ENCODE data around the gene OSBPL7. TPM values are rescaled to one million over a fixed set of nuclear protein-coding genes. Genes with fewer than 3 reads are reported as not detected.

OSBPL7 gene
- total and polyA plus RNA-seq, 4 donors = 7.6 to 25.3 (median 11.0) TPM

GRCh38 chr17:47763913-47764582 lies 57.5 kb downstream of the OSBPL7 start:
- no peak overlapping the region for H3K4me3 ChIP-seq
- peaks cover 0 to 9% (median 0%) of the 10 kb centered on the region in 4 donors for H3K9me3 ChIP-seq (ENCODE audit: control insufficient read depth in 4 of 4, insufficient read depth in 3 of 4, low read length in 3 of 4)
- no peak for TF ChIP-seq CTCF (IDR thresholded peaks at IDR 0.05; ENCODE audit: control extremely low read depth, extremely low read depth)
- no peaks in the 10 kb centered on the region for H3K27me3 ChIP-seq (ENCODE audit: control insufficient read depth in 3 of 3, insufficient read depth in 3 of 3, low read length in 2 of 3)
- ATAC-seq (ENCODE audit: insufficient read depth, low FRiP score) (no peak), DNase-seq (no peak)
- WGBS, 2 donors = 83% methylated on average over 3 of the region's 3 CpGs
- H3K27ac ChIP-seq (ENCODE audit: low read depth in 1 of 2, low read length in 1 of 2) = no peak overlapping the region
- H3K4me1 ChIP-seq (ENCODE audit: control insufficient read depth in 5 of 5, insufficient read depth in 5 of 5, low read length in 5 of 5) = no peaks in the 10 kb centered on the region
- H3K36me3 ChIP-seq (ENCODE audit: control insufficient read depth in 4 of 4, insufficient read depth in 4 of 4, low read length in 4 of 4) = no peaks in the 10 kb centered on the region
- no peak overlapping the region for H3K9ac ChIP-seq (ENCODE audit: insufficient read depth in 1 of 2, low read length in 2 of 2)

- ATAC-seq (ENCODE audit: insufficient read depth, low FRiP score) (no peak), DNase-seq (no peak)
- no peak overlapping the region for H3K27ac ChIP-seq (ENCODE audit: low read depth in 1 of 2, low read length in 1 of 2)
- H3K4me3 ChIP-seq = no peak overlapping the region
- H3K9me3 ChIP-seq (ENCODE audit: control insufficient read depth in 4 of 4, insufficient read depth in 3 of 4, low read length in 3 of 4) = peaks cover 0 to 9% (median 0%) of the 10 kb centered on the region in 4 donors
- H3K36me3 ChIP-seq (ENCODE audit: control insufficient read depth in 4 of 4, insufficient read depth in 4 of 4, low read length in 4 of 4) = no peaks in the 10 kb centered on the region
- no peak overlapping the region for H3K9ac ChIP-seq (ENCODE audit: insufficient read depth in 1 of 2, low read length in 2 of 2)
- H3K27me3 ChIP-seq (ENCODE audit: control insufficient read depth in 3 of 3, insufficient read depth in 3 of 3, low read length in 2 of 3) = no peaks in the 10 kb centered on the region
- TF ChIP-seq CTCF (IDR thresholded peaks at IDR 0.05; ENCODE audit: control extremely low read depth, extremely low read depth) = no peak
- WGBS, 2 donors = 88 to 97% methylated on average over 2 of the region's 2 CpGs
- no peaks in the 10 kb centered on the region for H3K4me1 ChIP-seq (ENCODE audit: control insufficient read depth in 5 of 5, insufficient read depth in 5 of 5, low read length in 5 of 5)
Observed at GRCh38 chr17:47762728-47763127, 58.9 kb downstream of the OSBPL7 start.

GRCh38 chr17:47760409-47761140 lies 61.0 kb downstream of the OSBPL7 start:
- DNase-seq = no peak
- ATAC-seq (ENCODE audit: insufficient read depth, low FRiP score) = no peak
- no peak for TF ChIP-seq CTCF (IDR thresholded peaks at IDR 0.05; ENCODE audit: control extremely low read depth, extremely low read depth)
- H3K36me3 ChIP-seq (ENCODE audit: control insufficient read depth in 4 of 4, insufficient read depth in 4 of 4, low read length in 4 of 4) = no peaks in the 10 kb centered on the region
- no peaks in the 10 kb centered on the region for H3K27me3 ChIP-seq (ENCODE audit: control insufficient read depth in 3 of 3, insufficient read depth in 3 of 3, low read length in 2 of 3)
- WGBS, 2 donors = 80 to 81% methylated on average over 5 of the region's 5 CpGs
- peaks cover 0 to 12% (median 3%) of the 10 kb centered on the region in 4 donors for H3K9me3 ChIP-seq (ENCODE audit: control insufficient read depth in 4 of 4, insufficient read depth in 3 of 4, low read length in 3 of 4)
- H3K27ac ChIP-seq (ENCODE audit: low read depth in 1 of 2, low read length in 1 of 2) = no peak overlapping the region
- H3K4me3 ChIP-seq = no peak overlapping the region
- no peaks in the 10 kb centered on the region for H3K4me1 ChIP-seq (ENCODE audit: control insufficient read depth in 5 of 5, insufficient read depth in 5 of 5, low read length in 5 of 5)
- H3K9ac ChIP-seq (ENCODE audit: insufficient read depth in 1 of 2, low read length in 2 of 2) = no peak overlapping the region
